Natural killer cell treated with Interleukin-12 subunit alpha and Interleukin-12 subunit beta and Interleukin-15 and Interleukin-18, amount 100 ng/mL, for 72 hours (primary cell): ENCODE results near the gene PRRG2. TPM values are rescaled to one million over a fixed set of nuclear protein-coding genes. Genes with fewer than 3 reads are reported as not detected.
A peak's percentile ranks its signal among the peaks of the same experiment; 100 is the strongest.

Experiments used
- ATAC-seq, 2 donors: fragments of 150-1000 bp; cut with Tn5 transposase in 1 of 2; sonication (Bioruptor Pico), chemical (Tn5 transposase) in 1 of 2; 2 replicates each; pipeline ENCODE4 v1.10.0; 2021
- DNase-seq: peaks from one replicate; pipeline ENCODE4 v3.0.0; 2022; ENCODE audit warnings: low spot score
- H3K27ac Mint-ChIP-seq, 2 donors: 1 replicate in 1 of 2; 2 replicates in 1 of 2; pipeline ENCODE4 v1.8.0; 2022; ENCODE audit warnings: mixed read lengths in 2 of 2, mild to moderate bottlenecking in 1 of 2, moderate library complexity in 1 of 2
- H3K27me3 Mint-ChIP-seq, 2 donors: 1 replicate in 1 of 2; 2 replicates in 1 of 2; pipeline ENCODE4 v1.8.0; 2022; ENCODE audit warnings: mixed read lengths in 2 of 2
- H3K36me3 Mint-ChIP-seq: one replicate; pipeline ENCODE4 v1.8.0; 2022; ENCODE audit warnings: mixed read lengths
- H3K4me1 Mint-ChIP-seq, 2 donors: 1 replicate in 1 of 2; 2 replicates in 1 of 2; pipeline ENCODE4 v1.8.0; 2022; ENCODE audit warnings: low read depth in 2 of 2, mixed read lengths in 2 of 2, mild to moderate bottlenecking in 1 of 2
- H3K4me3 Mint-ChIP-seq: one replicate; pipeline ENCODE4 v1.8.0; 2022; ENCODE audit warnings: mixed read lengths
- H3K9me3 Mint-ChIP-seq: 2 replicates; pipeline ENCODE4 v1.8.0; 2022; ENCODE audit warnings: mixed read lengths
- total RNA-seq, 2 donors: library from RNA; stranded (reverse); gene quantifications; one replicate each; pipeline ENCODE4 v1.2.3, GENCODE V29; 2022

PRRG2 gene
- total RNA-seq, 2 donors from 2014 or later = 0.81 to 1.5 TPM

GRCh38 chr19:49639401-49640112 lies 58.4 kb downstream of the PRRG2 start:
- Mint-ChIP-seq H3K9me3 (no peaks in the 10 kb centered on the region), H3K36me3 (no peaks in the 10 kb centered on the region), H3K27ac (peak overlapping the region; percentile 99), H3K4me3 (peak overlapping the region; percentile 99), H3K27me3 (peaks cover 0 to 4% of the 10 kb centered on the region in 2 donors), H3K4me1 (peaks cover 46 to 55% of the 10 kb centered on the region in 2 donors)
- DNase-seq (no peak), ATAC-seq (no peak)

- peaks cover 0 to 4% of the 10 kb centered on the region in 2 donors for H3K27me3 Mint-ChIP-seq
- peak; percentile 85 to 87 for ATAC-seq
- H3K36me3 Mint-ChIP-seq = no peaks in the 10 kb centered on the region
- peak; percentile 100 for DNase-seq
- H3K27ac Mint-ChIP-seq = peak within 1 kb of the TSS; percentile 99
- H3K4me3 Mint-ChIP-seq = peak within 1 kb of the TSS; percentile 99
- H3K4me1 Mint-ChIP-seq = peaks cover 48 to 57% of the 10 kb centered on the region in 2 donors
- H3K9me3 Mint-ChIP-seq = no peaks in the 10 kb centered on the region
Observed at GRCh38 chr19:49640113-49640898, 59.2 kb downstream of the PRRG2 start, which contains the start of gene RRAS. Gene RRAS (minus strand): TSS chr19:49640143. CDS start chr19:49640098, 45 bp downstream.

Other genes starting within 250 kb of the PRRG2 start
- gene CD37, start 245.9 kb upstream of the PRRG2 start, total RNA-seq = 100 to 1,000 TPM; 102 to 122 TPM
- not detected for gene TEAD2, start 218.9 kb upstream of the PRRG2 start, total RNA-seq
- gene DKKL1, start 217.4 kb upstream of the PRRG2 start, total RNA-seq = not detected
- gene KASH5, start 193.1 kb upstream of the PRRG2 start, total RNA-seq = under 1 TPM in 1 of 2 donors, not detected in 1; 0.56 TPM
- not detected for gene PTH2, start 157.9 kb upstream of the PRRG2 start, total RNA-seq
- not detected for gene GFY, start 155.9 kb upstream of the PRRG2 start, total RNA-seq
- not detected for gene SLC17A7, start 139.8 kb upstream of the PRRG2 start, total RNA-seq
- 100 to 1,000 TPM; 110 to 170 TPM for gene PIH1D1, start 129.5 kb upstream of the PRRG2 start, total RNA-seq
- 10 to 100 TPM; 29.0 to 65.2 TPM for gene ALDH16A1, start 128.1 kb upstream of the PRRG2 start, total RNA-seq
- 10 to 100 TPM; 33.5 to 80.4 TPM for gene FLT3LG, start 107.1 kb upstream of the PRRG2 start, total RNA-seq
- gene RPL13A, start 93.7 kb upstream of the PRRG2 start, total RNA-seq = 1,000 to 10,000 TPM; 1,861 to 2,042 TPM
- 1,000 to 10,000 TPM; 1,165 to 1,334 TPM for gene RPS11, start 84.9 kb upstream of the PRRG2 start, total RNA-seq
- 1 to 10 TPM; 1.6 to 3.0 TPM for gene FCGRT, start 68.7 kb upstream of the PRRG2 start, total RNA-seq
- gene RCN3, start 53.3 kb upstream of the PRRG2 start, total RNA-seq = 1 to 10 TPM; 1.6 to 2.0 TPM
- gene NOSIP, start 760 bp upstream of the PRRG2 start, total RNA-seq = 10 to 100 TPM; 70.6 to 75.2 TPM
- gene PRR12, start 9.9 kb downstream of the PRRG2 start, total RNA-seq = 10 to 100 TPM; 29.7 to 45.7 TPM
- 10 to 100 TPM in 1 of 2 donors, 1 to 10 TPM in 1; 4.1 to 10.4 TPM for gene RRAS, start 58.8 kb downstream of the PRRG2 start, total RNA-seq
- 100 to 1,000 TPM in 1 of 2 donors, 10 to 100 TPM in 1; 75.8 to 106 TPM for gene SCAF1, start 60.9 kb downstream of the PRRG2 start, total RNA-seq
- 100 to 1,000 TPM; 167 to 185 TPM for gene IRF3, start 84.5 kb downstream of the PRRG2 start, total RNA-seq
- 10 to 100 TPM; 45.9 to 98.0 TPM for gene BCL2L12, start 84.6 kb downstream of the PRRG2 start, total RNA-seq
- 100 to 1,000 TPM; 268 to 457 TPM for gene PRMT1, start 96.0 kb downstream of the PRRG2 start, total RNA-seq
- gene ADM5, start 108.3 kb downstream of the PRRG2 start, total RNA-seq = 10 to 100 TPM in 1 of 2 donors, 1 to 10 TPM in 1; 5.7 to 18.5 TPM
- gene CPT1C, start 109.8 kb downstream of the PRRG2 start, total RNA-seq = 1 to 10 TPM in 1 of 2 donors, under 1 TPM in 1; 0.52 to 2.7 TPM
- under 1 TPM; 0.38 to 0.53 TPM for gene TSKS, start 182.0 kb downstream of the PRRG2 start, total RNA-seq
- 100 to 1,000 TPM; 131 to 142 TPM for gene AP2A1, start 185.7 kb downstream of the PRRG2 start, total RNA-seq
- gene FUZ, start 232.0 kb downstream of the PRRG2 start, total RNA-seq = 10 to 100 TPM; 10.7 to 18.0 TPM
- gene MED25, start 237.0 kb downstream of the PRRG2 start, total RNA-seq = 10 to 100 TPM; 48.0 to 64.6 TPM